HG02642 (cell line): ENCODE results near the gene MAS1L.

Experiments
- ATAC-seq: cut with Tn5 transposase; IDR thresholded peaks from one replicate; pipeline ENCODE4 v1.9.1; 2021; ENCODE audit warnings: mild to moderate bottlenecking; ENCODE audit not compliant: unreplicated experiment, poor library complexity

MAS1L gene

GRCh38 chr6:29516108-29516507, 28.4 kb upstream of the MAS1L start:
- no peak for ATAC-seq

- ATAC-seq: no peak
Observed at GRCh38 chr6:29510746-29511300, 23.1 kb upstream of the MAS1L start.

- ATAC-seq: no peak
Observed at GRCh38 chr6:29510202-29510601, 22.4 kb upstream of the MAS1L start.

GRCh38 chr6:29509711-29510110, 22.0 kb upstream of the MAS1L start:
- ATAC-seq: no peak

GRCh38 chr6:29509239-29509638, 21.5 kb upstream of the MAS1L start:
- peak; percentile 66 for ATAC-seq

GRCh38 chr6:29507319-29507718, 19.6 kb upstream of the MAS1L start:
- no peak for ATAC-seq

GRCh38 chr6:29506446-29507067, 18.8 kb upstream of the MAS1L start:
- ATAC-seq: no peak

- no peak for ATAC-seq
Observed at GRCh38 chr6:29505808-29506207, 18.1 kb upstream of the MAS1L start.

- ATAC-seq: no peak
Observed at GRCh38 chr6:29504961-29505360, 17.2 kb upstream of the MAS1L start.

- no peak for ATAC-seq
Observed at GRCh38 chr6:29502597-29502996, 14.8 kb upstream of the MAS1L start.

- ATAC-seq: no peak
Observed at GRCh38 chr6:29502181-29502580, 14.4 kb upstream of the MAS1L start.

GRCh38 chr6:29501106-29501505, 13.3 kb upstream of the MAS1L start:
- ATAC-seq: no peak

- ATAC-seq: no peak
Observed at GRCh38 chr6:29500594-29500993, 12.8 kb upstream of the MAS1L start.

- no peak for ATAC-seq
Observed at GRCh38 chr6:29499704-29500103, 11.9 kb upstream of the MAS1L start.

GRCh38 chr6:29496961-29497360, 9.2 kb upstream of the MAS1L start:
- ATAC-seq: no peak

GRCh38 chr6:29495571-29495970, 7.8 kb upstream of the MAS1L start:
- ATAC-seq: no peak

- ATAC-seq: no peak
Observed at GRCh38 chr6:29494131-29494530, 6.4 kb upstream of the MAS1L start.

- ATAC-seq: no peak
Observed at GRCh38 chr6:29493261-29493660, 5.5 kb upstream of the MAS1L start.

- ATAC-seq: no peak
Observed at GRCh38 chr6:29491574-29491973, 3.8 kb upstream of the MAS1L start.

- ATAC-seq: no peak
Observed at GRCh38 chr6:29490552-29490951, 2.8 kb upstream of the MAS1L start.

- no peak for ATAC-seq
Observed at GRCh38 chr6:29490055-29490454, 2.3 kb upstream of the MAS1L start.

- ATAC-seq: no peak
Observed at GRCh38 chr6:29489286-29489685, 1.5 kb upstream of the MAS1L start.
